Thoracic aorta (tissue), 2 donors: ENCODE data around the gene SDHB. TPM values are rescaled to one million over a fixed set of nuclear protein-coding genes. Genes with fewer than 3 reads are reported as not detected.

Experiments used
- ATAC-seq: fragments of 150-250 bp; one replicate; pipeline ENCODE4 v1.8.0; 2017; ENCODE audit warnings: low read depth; ENCODE audit not compliant: insufficient number of reproducible peaks, low FRiP score
- DNase-seq: peaks from one replicate; pipeline ENCODE4 v3.0.0-alpha.2; 2020; ENCODE audit warnings: low spot score
- H3K27ac ChIP-seq, 2 donors: fragments of 200-600 bp; sonication (generic); 1 replicate in 1 of 2; 2 replicates in 1 of 2; pipeline ENCODE4 v1.5.1; 2016; ENCODE audit warnings: mild to moderate bottlenecking in 2 of 2, moderate library complexity in 2 of 2
- H3K27me3 ChIP-seq: fragments of 200-600 bp; sonication (generic); replicated peaks from 2 replicates; pipeline ENCODE4 v1.6.0; 2016; ENCODE audit warnings: mild to moderate bottlenecking; ENCODE audit not compliant: insufficient read depth
- H3K36me3 ChIP-seq: fragments of 200-600 bp; sonication (generic); one replicate; pipeline ENCODE4 v1.5.1; 2016
- H3K4me1 ChIP-seq, 2 donors: fragments of 200-600 bp; sonication (generic); 1 replicate in 1 of 2; 2 replicates in 1 of 2; pipeline versions ENCODE4 v1.5.1 to v1.6.0; 2016; ENCODE audit warnings: low read depth in 2 of 2, mild to moderate bottlenecking in 1 of 2; ENCODE audit not compliant: control insufficient read depth in 1 of 2
- H3K4me3 ChIP-seq: fragments of 200-600 bp; sonication (generic); 2 replicates; pipeline ENCODE4 v1.5.1; 2016; ENCODE audit warnings: mild to moderate bottlenecking
- H3K9me3 ChIP-seq: fragments of 200-600 bp; sonication (generic); 2 replicates; pipeline ENCODE4 v1.5.1; 2016
- total RNA-seq, 2 donors: library from RNA; depleted of rRNA; stranded (reverse); fragments of >200 nt; gene quantifications; one replicate each; pipeline versions ENCODE4 v1.1.0 to v1.2.3, GENCODE V29; 2016
- TF ChIP-seq, protein P1 (sequence below): fragments of 200-600 bp; sonication (generic); IDR thresholded peaks from one replicate; pipeline ENCODE4 v1.5.1; 2019; ENCODE audit warnings: antibody characterized with exemption

The SDHB gene
- total RNA-seq, 2 donors from 2014 or later, result 81.5 to 98.9 TPM

DNA sequence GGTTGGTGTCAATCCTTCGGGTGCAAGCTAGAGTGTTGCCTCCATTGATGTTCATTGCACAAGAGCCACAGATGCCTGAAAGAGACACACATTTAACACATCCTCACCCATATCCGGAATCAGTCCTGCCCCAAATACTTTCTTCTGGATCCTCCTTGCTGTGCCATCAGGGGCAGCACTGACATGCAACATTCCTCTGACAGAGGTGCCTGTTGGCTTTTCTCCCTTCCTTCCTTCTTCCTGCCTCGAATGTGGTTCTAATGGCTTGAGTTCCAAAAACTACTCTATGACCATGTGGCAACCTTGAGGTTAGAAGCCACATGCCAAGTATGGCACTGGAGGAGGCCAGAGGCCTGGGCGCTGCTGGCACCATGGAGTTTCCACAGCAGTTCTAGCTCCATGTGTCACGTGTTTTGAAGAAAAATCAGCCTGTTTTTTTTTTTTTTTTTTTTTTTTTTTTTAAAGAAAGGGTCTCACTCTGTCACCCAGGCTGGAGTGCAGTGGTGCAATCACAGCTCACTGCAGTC lies 25.1 kb downstream of the SDHB start:
- no peak overlapping the region for H3K27ac ChIP-seq
- no peaks in the 10 kb centered on the region for H3K9me3 ChIP-seq
- no peak for ATAC-seq
- H3K36me3 ChIP-seq, result peaks cover 44% of the 10 kb centered on the region
- DNase-seq, result no peak
- H3K27me3 ChIP-seq, result no peaks in the 10 kb centered on the region
- TF ChIP-seq, protein P1, sequence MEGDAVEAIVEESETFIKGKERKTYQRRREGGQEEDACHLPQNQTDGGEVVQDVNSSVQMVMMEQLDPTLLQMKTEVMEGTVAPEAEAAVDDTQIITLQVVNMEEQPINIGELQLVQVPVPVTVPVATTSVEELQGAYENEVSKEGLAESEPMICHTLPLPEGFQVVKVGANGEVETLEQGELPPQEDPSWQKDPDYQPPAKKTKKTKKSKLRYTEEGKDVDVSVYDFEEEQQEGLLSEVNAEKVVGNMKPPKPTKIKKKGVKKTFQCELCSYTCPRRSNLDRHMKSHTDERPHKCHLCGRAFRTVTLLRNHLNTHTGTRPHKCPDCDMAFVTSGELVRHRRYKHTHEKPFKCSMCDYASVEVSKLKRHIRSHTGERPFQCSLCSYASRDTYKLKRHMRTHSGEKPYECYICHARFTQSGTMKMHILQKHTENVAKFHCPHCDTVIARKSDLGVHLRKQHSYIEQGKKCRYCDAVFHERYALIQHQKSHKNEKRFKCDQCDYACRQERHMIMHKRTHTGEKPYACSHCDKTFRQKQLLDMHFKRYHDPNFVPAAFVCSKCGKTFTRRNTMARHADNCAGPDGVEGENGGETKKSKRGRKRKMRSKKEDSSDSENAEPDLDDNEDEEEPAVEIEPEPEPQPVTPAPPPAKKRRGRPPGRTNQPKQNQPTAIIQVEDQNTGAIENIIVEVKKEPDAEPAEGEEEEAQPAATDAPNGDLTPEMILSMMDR, result no peak
- no peak overlapping the region for H3K4me3 ChIP-seq
- H3K4me1 ChIP-seq, result no peaks in the 10 kb centered on the region

DNA sequence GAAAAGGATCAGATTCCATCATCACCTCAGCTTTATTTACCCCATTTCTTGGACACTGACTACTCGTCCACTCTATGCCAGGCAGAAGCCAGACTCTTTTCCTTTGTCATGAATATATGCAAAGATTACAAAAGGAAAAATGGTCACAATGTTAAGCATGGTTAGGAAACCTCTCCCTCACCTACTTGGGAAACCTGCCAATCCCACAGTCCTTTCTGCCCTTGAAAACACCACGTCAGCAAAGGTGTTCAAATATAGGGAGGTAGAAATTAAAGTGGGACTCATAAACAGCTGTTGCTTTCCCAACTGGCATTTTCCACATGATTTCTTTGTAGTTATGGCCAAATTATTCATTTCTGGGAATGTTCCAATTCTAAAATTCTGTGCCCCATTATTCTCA lies 25.9 kb downstream of the SDHB start:
- Histone ChIP-seq H3K27ac (no peak overlapping the region), H3K4me3 (no peak overlapping the region), H3K4me1 (no peaks in the 10 kb centered on the region), H3K36me3 (peaks cover 52% of the 10 kb centered on the region), H3K9me3 (no peaks in the 10 kb centered on the region), H3K27me3 (no peaks in the 10 kb centered on the region)
- DNase-seq (no peak), ATAC-seq (no peak)
- TF ChIP-seq, protein P1, result no peak

DNA sequence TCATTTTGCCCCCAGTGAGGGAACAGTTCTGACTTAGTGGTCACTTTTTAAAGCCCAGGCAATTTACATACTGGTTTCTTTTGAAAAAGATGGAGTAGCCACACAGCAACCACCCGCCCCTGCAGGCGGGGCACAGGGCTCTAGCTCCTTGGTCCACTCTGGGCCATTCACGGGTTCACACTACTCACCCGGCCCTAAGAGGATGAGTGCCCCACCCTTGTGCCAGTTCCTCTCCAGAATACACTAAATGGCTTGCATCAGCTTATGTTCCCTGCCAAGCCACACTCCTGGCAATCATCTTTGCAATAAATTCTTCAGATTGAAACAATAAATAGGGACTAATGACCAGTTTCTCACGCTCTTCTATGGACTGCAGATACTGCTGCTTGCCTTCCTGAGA lies 26.4 kb downstream of the SDHB start:
- ATAC-seq, result no peak
- TF ChIP-seq, protein P1, result no peak

DNA sequence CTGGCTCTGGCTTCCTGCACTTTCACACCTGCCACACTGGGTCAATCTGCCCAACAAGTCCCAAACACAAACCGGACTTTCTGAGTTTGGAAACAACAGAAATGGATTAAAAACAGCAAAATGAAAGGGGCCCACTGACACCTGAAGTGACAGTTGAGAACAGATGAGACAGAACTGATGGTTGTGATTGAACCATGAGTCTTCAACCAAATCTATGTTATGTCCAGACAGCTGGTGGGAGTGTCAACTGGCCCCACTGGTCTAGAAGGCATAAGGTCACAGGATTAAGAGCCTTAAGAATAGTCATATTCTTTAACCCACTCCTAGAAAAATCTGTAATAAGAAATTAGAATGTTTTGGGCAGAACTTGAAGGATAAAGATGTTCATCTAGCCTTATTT lies 29.1 kb downstream of the SDHB start:
- Histone ChIP-seq H3K9me3 (no peaks in the 10 kb centered on the region), H3K4me1 (no peaks in the 10 kb centered on the region), H3K27me3 (no peaks in the 10 kb centered on the region), H3K27ac (no peak overlapping the region), H3K36me3 (peaks cover 64% of the 10 kb centered on the region), H3K4me3 (no peak overlapping the region)
- ATAC-seq (no peak), DNase-seq (no peak)
- TF ChIP-seq, protein P1, result no peak

More for the DNA sequence above, 26.4 kb downstream of the SDHB start:
- no peak for DNase-seq
- H3K27ac ChIP-seq, result no peak overlapping the region
- H3K9me3 ChIP-seq, result no peaks in the 10 kb centered on the region
- H3K4me1 ChIP-seq, result no peaks in the 10 kb centered on the region
- peaks cover 50% of the 10 kb centered on the region for H3K36me3 ChIP-seq
- no peaks in the 10 kb centered on the region for H3K27me3 ChIP-seq
- H3K4me3 ChIP-seq, result no peak overlapping the region

DNA sequence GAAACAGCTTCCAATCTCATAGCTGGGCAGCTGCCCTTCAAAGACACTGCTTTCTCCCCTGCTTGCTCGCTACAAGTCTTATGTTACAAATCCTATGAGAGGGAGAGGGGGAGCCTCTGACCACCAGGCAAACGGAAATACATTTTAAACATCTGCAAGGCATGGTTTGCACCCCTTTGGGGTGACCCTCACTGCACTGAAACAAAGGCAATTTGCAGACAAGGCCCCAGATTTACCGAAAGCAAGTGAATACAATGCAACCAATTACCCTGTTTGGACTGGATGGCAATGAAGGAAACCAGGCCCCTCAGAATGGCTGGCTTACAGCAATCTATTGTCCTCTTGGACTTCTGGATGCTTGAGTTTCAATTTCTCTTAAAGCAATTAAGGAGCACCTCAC lies 30.3 kb downstream of the SDHB start:
- H3K27ac ChIP-seq, result no peak overlapping the region
- no peaks in the 10 kb centered on the region for H3K27me3 ChIP-seq
- TF ChIP-seq, protein P1, result no peak
- no peaks in the 10 kb centered on the region for H3K4me1 ChIP-seq
- H3K4me3 ChIP-seq, result no peak overlapping the region
- H3K9me3 ChIP-seq, result no peaks in the 10 kb centered on the region
- DNase-seq (no peak), ATAC-seq (no peak)
- H3K36me3 ChIP-seq, result peaks cover 72% of the 10 kb centered on the region
